GM23248 (cell line): ENCODE measurements around the gene EIF4A2.

Experiments used
- EZH2 ChIP-seq: fragments of 200-600 bp; sonication (generic); IDR thresholded peaks from 2 replicates; pipeline ENCODE4 v1.6.1; 2018; ENCODE audit warnings: antibody characterized with exemption, mild to moderate bottlenecking; ENCODE audit not compliant: insufficient read depth, poor library complexity, severe bottlenecking
- EZH2phosphoT487 ChIP-seq: fragments of 200-600 bp; sonication (generic); IDR thresholded peaks from 2 replicates; pipeline ENCODE4 v1.6.1; 2018; ENCODE audit warnings: antibody characterized with exemption, moderate library complexity, mild to moderate bottlenecking, low read depth; ENCODE audit not compliant: insufficient read depth

DNA sequence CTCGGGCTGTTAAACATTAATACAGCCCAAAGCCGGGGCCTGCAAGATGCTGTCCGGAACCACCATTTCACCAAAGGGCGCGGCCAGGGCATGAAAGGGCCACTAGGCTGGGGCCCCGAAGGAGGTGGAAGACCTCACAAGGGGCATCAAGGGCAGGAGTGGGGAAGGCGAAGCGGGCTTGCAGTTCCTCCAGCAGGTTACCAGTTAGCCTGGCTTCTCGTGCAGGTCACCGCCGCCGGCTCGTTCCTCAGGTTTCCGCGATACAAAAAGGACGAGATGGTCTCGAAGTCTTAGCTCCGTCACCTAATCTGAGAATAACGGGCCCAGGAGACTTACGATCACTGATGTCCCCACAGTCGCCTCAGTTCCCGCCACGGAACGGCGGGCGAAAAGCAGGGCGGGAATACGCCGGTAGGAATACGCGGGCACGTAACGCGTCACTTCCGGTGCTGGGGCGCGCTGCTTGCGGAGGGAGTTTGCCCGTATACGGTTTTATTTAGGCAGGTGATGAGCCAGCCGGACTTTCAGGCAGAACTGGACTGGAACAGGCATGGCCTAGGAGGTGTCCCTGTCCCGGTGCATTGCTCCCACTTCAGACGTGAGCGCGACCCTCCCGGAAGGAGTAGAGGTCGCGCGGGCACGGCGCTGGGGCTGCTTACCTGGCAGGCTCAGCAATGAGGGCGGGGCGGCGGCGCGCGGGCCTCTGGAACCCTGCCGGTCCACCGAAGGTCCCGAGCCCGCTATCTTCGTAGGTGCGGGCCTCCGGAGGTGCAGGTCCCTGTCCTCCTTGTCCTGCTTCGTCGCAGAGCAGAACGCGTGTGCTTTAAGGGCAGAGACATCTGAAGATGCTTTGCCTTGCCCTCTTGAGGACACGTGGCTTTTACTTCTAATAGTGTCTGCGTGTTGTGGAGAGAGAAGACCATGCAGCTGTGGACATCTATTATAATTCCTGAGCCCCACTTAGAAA, 23.0 kb downstream of the EIF4A2 start, which contains the start of gene RFC4:
- no peak for TF ChIP-seq EZH2
- no peak for TF ChIP-seq EZH2phosphoT487
